ENCODE data around the gene NAA10.

The NAA10 gene

DNA sequence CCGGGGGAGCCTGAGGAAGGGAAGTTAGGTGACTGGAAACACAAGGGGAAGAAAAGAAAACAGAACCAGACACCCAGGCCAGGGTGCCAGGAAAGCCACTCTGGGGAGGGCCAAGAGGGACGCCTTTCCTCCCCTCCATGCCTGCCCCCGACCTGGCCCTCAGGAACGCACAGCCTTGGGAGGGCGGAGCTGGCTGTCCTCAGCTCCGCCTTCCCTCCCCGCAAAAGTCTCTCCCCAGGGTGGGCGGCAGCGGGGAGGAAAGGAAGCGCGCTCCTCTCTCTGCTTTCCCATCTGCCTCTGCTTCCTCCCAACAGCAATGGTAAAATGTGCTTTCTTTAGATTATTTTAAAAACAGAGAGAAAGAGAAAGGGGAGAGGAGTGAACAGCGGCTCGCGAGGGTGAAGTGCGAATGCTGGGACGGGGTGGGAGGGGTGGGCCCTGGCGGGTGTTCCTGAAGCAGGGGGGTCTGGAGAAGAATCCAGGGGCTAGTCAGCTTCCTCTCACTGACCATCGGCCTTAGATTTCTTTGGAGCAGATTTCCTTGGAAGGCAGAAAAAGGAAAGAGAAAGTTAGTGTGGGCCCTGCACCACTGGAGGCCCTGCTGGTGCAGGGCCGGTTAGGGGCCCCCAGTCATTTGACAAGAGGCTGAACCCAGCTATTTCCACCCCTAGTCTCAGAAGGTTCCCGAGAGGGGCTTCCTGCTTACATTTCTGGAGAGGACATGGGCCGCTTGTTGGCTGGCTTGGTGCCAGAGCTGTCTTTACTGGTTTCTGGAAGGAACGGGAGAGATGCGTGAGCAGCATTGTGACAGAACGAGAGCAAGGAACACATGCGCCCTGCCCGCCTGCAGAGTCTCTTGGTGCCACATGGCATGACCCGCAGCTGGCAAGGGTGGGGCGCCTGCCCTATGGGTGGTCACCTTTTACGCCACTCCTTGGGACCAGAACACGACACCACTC is 14.3 kb upstream of the NAA10 start:
- no peaks in the 10 kb centered on the region for H3K9me3 ChIP-seq
- TF ChIP-seq, protein P1, sequence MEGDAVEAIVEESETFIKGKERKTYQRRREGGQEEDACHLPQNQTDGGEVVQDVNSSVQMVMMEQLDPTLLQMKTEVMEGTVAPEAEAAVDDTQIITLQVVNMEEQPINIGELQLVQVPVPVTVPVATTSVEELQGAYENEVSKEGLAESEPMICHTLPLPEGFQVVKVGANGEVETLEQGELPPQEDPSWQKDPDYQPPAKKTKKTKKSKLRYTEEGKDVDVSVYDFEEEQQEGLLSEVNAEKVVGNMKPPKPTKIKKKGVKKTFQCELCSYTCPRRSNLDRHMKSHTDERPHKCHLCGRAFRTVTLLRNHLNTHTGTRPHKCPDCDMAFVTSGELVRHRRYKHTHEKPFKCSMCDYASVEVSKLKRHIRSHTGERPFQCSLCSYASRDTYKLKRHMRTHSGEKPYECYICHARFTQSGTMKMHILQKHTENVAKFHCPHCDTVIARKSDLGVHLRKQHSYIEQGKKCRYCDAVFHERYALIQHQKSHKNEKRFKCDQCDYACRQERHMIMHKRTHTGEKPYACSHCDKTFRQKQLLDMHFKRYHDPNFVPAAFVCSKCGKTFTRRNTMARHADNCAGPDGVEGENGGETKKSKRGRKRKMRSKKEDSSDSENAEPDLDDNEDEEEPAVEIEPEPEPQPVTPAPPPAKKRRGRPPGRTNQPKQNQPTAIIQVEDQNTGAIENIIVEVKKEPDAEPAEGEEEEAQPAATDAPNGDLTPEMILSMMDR (IDR thresholded peaks at IDR 0.05), result no peak
- no peak overlapping the region for H3K4me3 ChIP-seq (ENCODE audit: low read depth in 1 of 2, low read length in 1 of 2)
- H3K27ac ChIP-seq, result peak overlapping the region; percentile 70
- H3K36me3 ChIP-seq, result peaks cover 9% of the 10 kb centered on the region
- no peaks in the 10 kb centered on the region for H3K27me3 ChIP-seq
- peaks cover 11 to 38% of the 10 kb centered on the region in 2 experiments for H3K4me1 ChIP-seq (ENCODE audit: control insufficient read depth in 1 of 2, insufficient read depth in 1 of 2, low read depth in 1 of 2, low read length in 1 of 2)

DNA sequence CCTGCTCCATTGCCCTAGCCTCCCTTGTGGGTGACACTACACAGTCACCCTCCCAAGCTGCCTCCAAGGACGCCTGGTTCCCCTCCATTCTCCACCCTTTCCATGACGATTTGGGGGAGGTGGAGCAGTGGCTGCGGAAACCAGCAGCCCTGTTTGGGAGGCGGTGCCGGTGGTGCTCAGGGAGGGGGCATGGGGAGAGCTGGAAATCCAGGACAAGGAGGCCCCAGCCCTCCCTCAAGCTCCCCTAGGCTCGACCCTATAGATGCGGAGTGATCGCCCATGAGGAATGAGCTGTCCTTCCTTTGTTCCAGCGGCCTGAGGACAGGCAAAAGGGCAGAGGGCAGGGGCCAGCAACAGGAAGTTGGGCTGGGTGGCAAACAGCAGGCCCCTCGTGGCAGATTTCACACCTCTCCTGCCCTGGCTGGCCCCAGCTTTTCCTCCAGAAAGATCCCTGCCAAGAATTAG is 13.2 kb upstream of the NAA10 start:
- H3K9me3 ChIP-seq, result no peaks in the 10 kb centered on the region
- peaks cover 6% of the 10 kb centered on the region for H3K36me3 ChIP-seq
- H3K4me1 ChIP-seq (ENCODE audit: control insufficient read depth in 1 of 2, insufficient read depth in 1 of 2, low read depth in 1 of 2, low read length in 1 of 2), result peaks cover 18 to 47% of the 10 kb centered on the region in 2 experiments
- H3K27me3 ChIP-seq, result no peaks in the 10 kb centered on the region
- TF ChIP-seq, protein P1 (IDR thresholded peaks at IDR 0.05), result no peak
- H3K4me3 ChIP-seq (ENCODE audit: low read depth in 1 of 2, low read length in 1 of 2), result no peak overlapping the region
- peak overlapping the region; percentile 70 for H3K27ac ChIP-seq

DNA sequence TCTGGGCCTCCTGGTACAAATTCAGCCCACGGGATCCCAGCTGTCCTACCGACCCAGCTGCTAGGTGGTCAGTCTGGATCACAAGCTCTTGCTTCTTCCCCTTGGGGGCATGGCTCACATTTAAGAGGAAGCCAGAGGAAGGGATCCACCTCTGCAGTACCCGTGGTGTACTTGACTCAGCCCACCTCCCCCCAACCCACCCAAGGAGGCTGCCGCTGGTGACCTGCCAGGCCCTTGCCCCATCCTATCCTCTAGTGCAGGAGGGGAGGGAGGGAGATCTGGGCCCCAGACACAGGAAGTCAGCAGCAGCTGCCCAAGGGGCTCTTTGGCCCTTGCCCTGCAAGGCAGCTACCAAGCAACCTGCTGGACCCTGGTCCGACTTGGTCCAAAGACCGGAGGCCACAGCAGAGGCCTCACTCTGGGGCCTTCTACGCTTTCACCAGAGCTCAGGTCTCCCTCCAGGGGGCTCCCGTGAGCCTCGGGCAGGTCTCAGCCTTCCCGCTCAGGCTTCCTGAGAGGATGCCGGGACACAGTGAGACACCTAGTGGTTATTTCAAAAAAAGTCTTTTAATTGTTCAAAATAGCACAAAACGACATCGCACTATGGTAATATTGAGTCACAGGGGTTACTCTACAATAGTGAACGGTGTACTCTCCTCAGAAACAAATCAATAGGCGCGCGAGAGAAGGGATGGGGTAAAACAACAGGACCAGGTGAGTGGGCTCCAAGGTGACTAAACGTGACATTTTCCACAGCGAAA is 12.4 kb upstream of the NAA10 start:
- H3K4me1 ChIP-seq (ENCODE audit: control insufficient read depth in 1 of 2, insufficient read depth in 1 of 2, low read depth in 1 of 2, low read length in 1 of 2), result peaks cover 22 to 47% of the 10 kb centered on the region in 2 experiments
- TF ChIP-seq, protein P1 (IDR thresholded peaks at IDR 0.05), result peak; percentile 80
- peak overlapping the region; percentile 70 for H3K27ac ChIP-seq
- H3K9me3 ChIP-seq, result no peaks in the 10 kb centered on the region
- H3K4me3 ChIP-seq (ENCODE audit: low read depth in 1 of 2, low read length in 1 of 2), result no peak overlapping the region
- peaks cover 6% of the 10 kb centered on the region for H3K36me3 ChIP-seq
- no peaks in the 10 kb centered on the region for H3K27me3 ChIP-seq

DNA sequence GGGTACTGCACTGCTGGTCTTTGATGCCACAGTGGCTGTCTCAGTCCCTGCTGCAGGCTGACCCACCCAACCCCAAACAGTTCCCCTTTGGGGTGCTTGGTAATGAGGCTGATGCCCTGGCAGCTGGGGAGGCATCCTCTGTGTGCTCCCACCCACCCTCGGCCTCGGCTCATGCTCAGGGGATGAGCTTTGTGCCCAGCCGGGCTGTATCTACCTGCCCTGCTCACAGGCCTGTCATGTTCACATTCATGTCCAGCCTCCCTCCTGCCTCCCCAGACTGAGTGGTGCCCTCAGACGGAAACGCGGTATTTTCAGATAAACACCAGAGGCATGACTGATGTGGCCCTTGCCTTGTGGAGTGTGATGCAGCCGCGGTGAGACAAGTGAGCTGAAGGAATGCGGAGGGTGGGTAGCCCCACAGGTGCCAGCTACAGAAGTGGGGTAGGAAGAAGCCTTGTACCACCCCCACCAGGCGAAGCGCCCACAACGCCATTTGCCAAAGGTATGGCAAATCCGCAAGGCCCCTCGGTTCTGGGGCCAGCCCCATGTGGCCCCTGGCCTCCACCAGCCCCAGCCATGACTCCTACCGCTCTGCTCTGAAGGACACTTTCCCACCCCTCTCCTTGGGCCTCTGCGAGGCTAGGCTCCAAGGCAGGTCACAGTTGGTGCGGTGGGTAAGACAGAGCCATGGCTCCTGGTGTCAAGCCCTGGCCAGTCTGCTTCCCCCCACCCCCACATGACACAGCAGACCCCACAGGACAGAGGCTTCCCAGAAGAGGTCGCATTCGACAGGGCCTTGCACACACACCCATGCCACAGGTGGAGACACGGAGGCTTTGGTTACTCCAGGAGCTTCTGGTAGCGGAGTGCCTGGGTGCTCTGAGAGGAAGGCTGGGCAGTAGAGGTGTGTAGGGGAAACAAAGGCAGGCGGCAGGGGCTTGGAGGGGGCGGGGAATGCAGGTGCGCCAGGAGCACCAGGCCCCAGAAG is 11.4 kb upstream of the NAA10 start:
- TF ChIP-seq, protein P1 (IDR thresholded peaks at IDR 0.05), result no peak

DNA sequence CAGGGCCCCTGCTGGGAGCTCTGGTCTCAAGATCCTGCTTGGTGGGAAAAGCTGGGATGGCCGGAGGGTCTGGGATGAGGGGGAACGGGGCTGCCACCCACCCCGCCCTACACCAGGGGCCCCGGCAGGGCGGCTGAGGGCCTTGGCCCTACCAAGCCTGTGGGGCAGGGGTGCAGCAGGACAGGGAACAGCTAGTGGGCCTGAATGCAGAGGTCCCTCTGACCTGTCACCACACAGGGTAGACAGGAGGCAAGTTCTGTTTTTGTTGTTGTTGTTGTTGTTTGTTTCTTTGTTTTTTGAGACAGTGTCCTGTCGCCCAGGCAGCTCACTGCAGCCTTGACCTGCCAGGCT is 9.9 kb upstream of the NAA10 start:
- peaks cover 31 to 55% of the 10 kb centered on the region in 2 experiments for H3K4me1 ChIP-seq (ENCODE audit: control insufficient read depth in 1 of 2, insufficient read depth in 1 of 2, low read depth in 1 of 2, low read length in 1 of 2)
- H3K9me3 ChIP-seq, result no peaks in the 10 kb centered on the region
- peaks cover 8% of the 10 kb centered on the region for H3K36me3 ChIP-seq
- H3K27me3 ChIP-seq, result no peaks in the 10 kb centered on the region
- peak overlapping the region; percentile 62 to 70 for H3K4me3 ChIP-seq (ENCODE audit: low read depth in 1 of 2, low read length in 1 of 2)
- H3K27ac ChIP-seq, result peak overlapping the region; percentile 84
- TF ChIP-seq, protein P1 (IDR thresholded peaks at IDR 0.05), result peak; percentile 22

More for the DNA sequence above, 11.4 kb upstream of the NAA10 start:
- peak overlapping the region; percentile 70 for H3K27ac ChIP-seq
- H3K4me1 ChIP-seq (ENCODE audit: control insufficient read depth in 1 of 2, insufficient read depth in 1 of 2, low read depth in 1 of 2, low read length in 1 of 2), result peaks cover 30 to 54% of the 10 kb centered on the region in 2 experiments
- no peaks in the 10 kb centered on the region for H3K27me3 ChIP-seq
- H3K4me3 ChIP-seq (ENCODE audit: low read depth in 1 of 2, low read length in 1 of 2), result no peak overlapping the region
- no peaks in the 10 kb centered on the region for H3K9me3 ChIP-seq
- H3K36me3 ChIP-seq, result no peaks in the 10 kb centered on the region

Measured in neutrophil (primary cell).